Naive thymus-derived CD8-positive, alpha-beta T cell (primary cell): ENCODE results near the gene MED12. TPM values are rescaled to one million over a fixed set of nuclear protein-coding genes. Genes with fewer than 3 reads are reported as not detected.

Experiments
- ATAC-seq, 2 donors: fragments of 150-1000 bp; cut with Tn5 transposase in 1 of 2; sonication (Bioruptor Pico), chemical (Tn5 transposase) in 1 of 2; 1 replicate in 1 of 2; 2 replicates in 1 of 2; pipeline ENCODE4 v1.10.0; 2021; ENCODE audit warnings: mild to moderate bottlenecking in 2 of 2, moderate library complexity in 2 of 2
- POLR2A ChIA-PET: fragments of 350-600 bp; sonication (Branson Sonifier 250); formaldehyde crosslinking; loops from one replicate; lab custom pipeline; 2021; ENCODE audit warnings: antibody characterized with exemption; lab: Charles Lee
- DNase-seq, 10 donors: peaks; one replicate each; pipeline versions ENCODE4 v3.0.0 to v3.0.0-alpha.2; 2020 to 2022
- H3K27ac Mint-ChIP-seq, 10 donors: one replicate each; pipeline ENCODE4 v1.8.0; 2020 to 2022; ENCODE audit warnings: mild to moderate bottlenecking in 10 of 10, mixed read lengths in 10 of 10, moderate library complexity in 4 of 10, inconsistent platforms in 1 of 10
- H3K27me3 Mint-ChIP-seq, 5 donors: one replicate each; pipeline ENCODE4 v1.8.0; 2021 to 2022; ENCODE audit warnings: mixed read lengths in 5 of 5
- H3K36me3 Mint-ChIP-seq, 3 donors: one replicate each; pipeline ENCODE4 v1.8.0; 2020 to 2022; ENCODE audit warnings: mixed read lengths in 3 of 3, mild to moderate bottlenecking in 2 of 3, inconsistent platforms in 1 of 3
- H3K4me1 Mint-ChIP-seq, 4 donors: one replicate each; pipeline ENCODE4 v1.8.0; 2021 to 2022; ENCODE audit warnings: mixed read lengths in 4 of 4
- H3K4me3 Mint-ChIP-seq, 10 donors: one replicate each; pipeline ENCODE4 v1.8.0; 2020 to 2022; ENCODE audit warnings: mild to moderate bottlenecking in 10 of 10, mixed read lengths in 10 of 10, moderate library complexity in 6 of 10, inconsistent platforms in 1 of 10
- H3K9me3 Mint-ChIP-seq, 9 donors: one replicate each; pipeline ENCODE4 v1.8.0; 2020 to 2022; ENCODE audit warnings: mixed read lengths in 9 of 9, mild to moderate bottlenecking in 3 of 9, inconsistent platforms in 1 of 9, moderate library complexity in 1 of 9
- polyA plus RNA-seq, 3 donors: library from polyadenylated mRNA; unstranded; fragments of 300-500 nt; fragmentation: Illumina TruSeq; gene quantifications; one replicate each; pipeline ENCODE4 v1.2.3, GENCODE V29; 2021
- total RNA-seq, 8 experiments: library from RNA in 2 of 8; stranded (reverse) in 2 of 8; gene quantifications; one replicate each; pipeline ENCODE4 v1.2.3 and lab custom pipeline; 2021 to 2026

MED12 gene
- total and polyA plus RNA-seq, 5 experiments from 2014 or later: 6.6 to 80.0 (median 17.0) TPM

GRCh38 chrX:71144651-71145050 is 26.3 kb downstream of the MED12 start, which contains the start of gene NLGN3:
Gene NLGN3, plus strand, starts transcription at chrX:71144841. Its CDS starts 2,909 bp downstream, at chrX:71147750.
- POLR2A ChIA-PET: interaction anchor here (0.6 kb wide), 1 partner anchor 43 kb away, joined by 3 read pairs; no protein-coding TSS in a partner anchor
- Mint-ChIP-seq H3K4me3 (peak within 1 kb of the TSS in 6 of 10 donors; percentile 33 to 82 (median 55)), H3K9me3 (no peaks in the 10 kb centered on the region), H3K27ac (peak within 1 kb of the TSS; percentile 52 to 86 (median 75)), H3K27me3 (no peaks in the 10 kb centered on the region), H3K4me1 (peaks cover 7 to 27% (median 18%) of the 10 kb centered on the region in 4 donors), H3K36me3 (peaks cover 0 to 26% (median 0%) of the 10 kb centered on the region in 3 donors)
- DNase-seq (no peak), ATAC-seq (no peak)

GRCh38 chrX:71147496-71148277 is 29.3 kb downstream of the MED12 start:
- peaks cover 7 to 17% (median 12%) of the 10 kb centered on the region in 4 donors for H3K4me1 Mint-ChIP-seq
- H3K36me3 Mint-ChIP-seq: peaks cover 0 to 6% (median 0%) of the 10 kb centered on the region in 3 donors
- H3K9me3 Mint-ChIP-seq: no peaks in the 10 kb centered on the region
- POLR2A ChIA-PET: no interaction called here
- H3K4me3 Mint-ChIP-seq: no peak overlapping the region
- ATAC-seq (no peak), DNase-seq (no peak)
- H3K27ac Mint-ChIP-seq: no peak overlapping the region
- H3K27me3 Mint-ChIP-seq: no peaks in the 10 kb centered on the region

DNA sequence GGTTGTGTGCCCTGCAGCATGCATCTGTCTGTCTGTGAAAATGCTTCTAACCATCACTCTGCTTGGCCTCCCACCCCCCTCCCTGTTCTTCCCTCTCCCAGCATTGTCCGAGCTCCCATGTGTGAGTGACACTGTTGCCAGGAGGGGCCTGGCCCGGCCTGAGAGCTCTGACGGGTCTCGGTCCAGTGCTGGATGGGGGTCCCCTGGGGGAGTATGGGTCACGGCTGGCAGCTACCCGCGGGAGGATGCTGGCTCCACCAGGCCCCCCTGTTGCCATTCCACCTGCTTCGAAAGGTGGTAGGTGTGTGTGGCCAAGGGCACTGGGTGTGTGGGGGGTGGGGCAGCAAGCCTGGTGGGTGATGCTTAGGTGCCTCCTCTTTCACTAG is 29.9 kb downstream of the MED12 start:
- Mint-ChIP-seq H3K36me3 (peaks cover 0 to 2% (median 0%) of the 10 kb centered on the region in 3 donors), H3K27me3 (no peaks in the 10 kb centered on the region), H3K4me3 (no peak overlapping the region), H3K9me3 (no peaks in the 10 kb centered on the region), H3K27ac (no peak overlapping the region), H3K4me1 (peaks cover 7 to 17% (median 12%) of the 10 kb centered on the region in 4 donors)
- DNase-seq (no peak), ATAC-seq (no peak)
- POLR2A ChIA-PET: interaction anchor here (1.3 kb wide), 1 partner anchor 34 kb away, joined by 3 read pairs; no protein-coding TSS in a partner anchor

GRCh38 chrX:71151366-71151765 is 33.0 kb downstream of the MED12 start:
- POLR2A ChIA-PET: no interaction called here
- H3K36me3 Mint-ChIP-seq: peaks cover 0 to 4% (median 0%) of the 10 kb centered on the region in 3 donors
- ATAC-seq (no peak), DNase-seq (no peak)
- peak overlapping the region in 1 of 10 donors; percentile 37 for H3K27ac Mint-ChIP-seq
- no peaks in the 10 kb centered on the region for H3K9me3 Mint-ChIP-seq
- H3K4me1 Mint-ChIP-seq: peaks cover 3 to 8% (median 4%) of the 10 kb centered on the region in 4 donors
- H3K4me3 Mint-ChIP-seq: no peak overlapping the region
- no peaks in the 10 kb centered on the region for H3K27me3 Mint-ChIP-seq

- H3K4me1 Mint-ChIP-seq: peaks cover 6 to 10% (median 8%) of the 10 kb centered on the region in 4 donors
- H3K4me3 Mint-ChIP-seq: no peak overlapping the region
- no peaks in the 10 kb centered on the region for H3K27me3 Mint-ChIP-seq
- no peak overlapping the region for H3K27ac Mint-ChIP-seq
- no peak for DNase-seq
- peaks cover 0 to 4% (median 0%) of the 10 kb centered on the region in 3 donors for H3K36me3 Mint-ChIP-seq
- no peaks in the 10 kb centered on the region for H3K9me3 Mint-ChIP-seq
- POLR2A ChIA-PET: no interaction called here
- ATAC-seq: no peak
Observed at GRCh38 chrX:71154196-71154595, 35.8 kb downstream of the MED12 start.

DNA sequence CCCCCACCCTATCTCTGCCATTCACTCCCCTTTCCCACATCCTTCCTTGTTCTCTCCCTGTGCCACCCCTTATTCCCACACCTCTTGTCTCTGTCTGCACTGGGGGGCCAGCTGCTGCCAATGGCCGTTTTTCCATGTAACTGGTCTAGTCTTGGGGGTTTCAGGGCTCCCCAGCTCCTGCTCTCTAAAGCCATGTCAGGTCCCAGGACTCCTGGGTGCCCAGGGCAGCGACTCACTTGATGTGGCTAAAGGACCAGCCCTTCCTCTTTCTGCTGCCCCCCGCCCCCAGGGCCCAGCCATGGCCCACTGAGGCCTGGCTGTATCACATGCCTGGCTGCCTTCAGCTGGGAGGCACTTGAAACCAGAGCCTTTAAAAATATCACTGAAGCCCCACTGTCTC is 36.2 kb downstream of the MED12 start:
- H3K36me3 Mint-ChIP-seq: peaks cover 0 to 4% (median 0%) of the 10 kb centered on the region in 3 donors

DNA sequence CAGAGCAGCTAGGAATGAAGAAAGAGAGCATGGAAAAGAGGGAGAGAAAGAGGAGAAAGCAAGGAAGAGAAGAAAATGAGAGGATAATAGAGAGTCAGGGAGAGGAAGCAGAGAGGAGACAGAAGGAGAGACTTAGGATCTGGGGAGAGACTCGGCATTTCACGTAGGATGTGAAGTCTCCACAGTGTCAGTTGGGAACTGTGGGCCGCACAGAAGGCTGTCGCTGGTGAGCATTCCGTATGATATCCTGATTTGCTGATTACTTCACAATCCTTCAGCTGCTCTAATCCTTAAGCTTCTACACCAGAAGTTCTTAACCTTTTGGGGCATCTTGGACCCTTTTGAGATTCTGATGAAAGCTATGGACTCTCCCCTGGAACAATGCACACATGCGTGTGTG is 40.2 kb downstream of the MED12 start:
- DNase-seq: no peak
- POLR2A ChIA-PET: interaction anchor here (0.7 kb wide), 1 partner anchor 14 kb away, joined by 4 read pairs; no protein-coding TSS in a partner anchor
- Mint-ChIP-seq H3K9me3 (no peaks in the 10 kb centered on the region), H3K27ac (peak overlapping the region in 4 of 10 donors; percentile 32 to 83 (median 47)), H3K36me3 (peaks cover 0 to 11% (median 0%) of the 10 kb centered on the region in 3 donors), H3K27me3 (no peaks in the 10 kb centered on the region), H3K4me1 (peaks cover 10 to 13% (median 12%) of the 10 kb centered on the region in 4 donors), H3K4me3 (peak overlapping the region in 3 of 10 donors; percentile 7 to 35 (median 17))
- ATAC-seq: no peak

More for the DNA sequence above, 36.2 kb downstream of the MED12 start:
- no peak overlapping the region for H3K4me3 Mint-ChIP-seq
- no peaks in the 10 kb centered on the region for H3K27me3 Mint-ChIP-seq
- H3K4me1 Mint-ChIP-seq: peaks cover 10 to 12% (median 10%) of the 10 kb centered on the region in 4 donors
- peak overlapping the region in 1 of 10 donors; percentile 18 for H3K27ac Mint-ChIP-seq
- no peak for ATAC-seq
- DNase-seq: no peak
- POLR2A ChIA-PET: no interaction called here
- H3K9me3 Mint-ChIP-seq: no peaks in the 10 kb centered on the region

GRCh38 chrX:71159335-71159734 is 40.9 kb downstream of the MED12 start:
- DNase-seq: peak in 2 of 10 donors; percentile 37 to 42
- Mint-ChIP-seq H3K4me1 (peaks cover 10 to 13% (median 12%) of the 10 kb centered on the region in 4 donors), H3K4me3 (peak overlapping the region in 4 of 10 donors; percentile 1 to 48 (median 16)), H3K9me3 (no peaks in the 10 kb centered on the region), H3K36me3 (peaks cover 0 to 11% (median 0%) of the 10 kb centered on the region in 3 donors), H3K27me3 (no peaks in the 10 kb centered on the region), H3K27ac (peak overlapping the region in 1 of 10 donors; percentile 61)
- peak; percentile 62 to 84 for ATAC-seq
- POLR2A ChIA-PET: interaction anchor here (0.7 kb wide), 2 partner anchors 13 to 1026 kb away, joined by 3 to 4 read pairs; no protein-coding TSS in a partner anchor

DNA sequence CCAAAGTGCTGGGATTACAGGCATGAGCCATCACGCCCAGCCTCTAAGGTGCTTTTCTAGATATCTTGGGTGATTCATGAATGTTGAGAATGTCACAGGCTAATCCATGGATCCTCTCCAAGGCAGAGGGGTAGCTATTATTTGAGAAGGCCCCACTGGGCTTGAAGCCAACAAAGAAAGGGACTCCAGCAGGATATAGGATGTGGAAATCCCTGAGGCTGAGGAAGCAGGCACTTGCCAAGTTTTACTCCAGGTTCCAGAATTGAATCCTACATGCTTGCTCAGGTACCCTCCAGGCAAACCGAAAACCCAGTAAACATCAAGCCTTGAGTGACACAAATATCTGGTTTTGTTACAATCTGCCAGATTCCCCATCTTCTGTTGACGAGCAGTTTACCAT is 42.1 kb downstream of the MED12 start:
- Mint-ChIP-seq H3K9me3 (no peaks in the 10 kb centered on the region), H3K27ac (peak overlapping the region in 1 of 10 donors; percentile 9), H3K36me3 (peaks cover 0 to 11% (median 0%) of the 10 kb centered on the region in 3 donors), H3K4me3 (no peak overlapping the region), H3K4me1 (peaks cover 10 to 13% (median 12%) of the 10 kb centered on the region in 4 donors), H3K27me3 (no peaks in the 10 kb centered on the region)
- DNase-seq: no peak
- ATAC-seq: no peak
- POLR2A ChIA-PET: interaction anchor here (0.6 to 0.7 kb wide), 2 partner anchors 27 to 400 kb away, joined by 3 to 5 read pairs; no protein-coding TSS in a partner anchor

DNA sequence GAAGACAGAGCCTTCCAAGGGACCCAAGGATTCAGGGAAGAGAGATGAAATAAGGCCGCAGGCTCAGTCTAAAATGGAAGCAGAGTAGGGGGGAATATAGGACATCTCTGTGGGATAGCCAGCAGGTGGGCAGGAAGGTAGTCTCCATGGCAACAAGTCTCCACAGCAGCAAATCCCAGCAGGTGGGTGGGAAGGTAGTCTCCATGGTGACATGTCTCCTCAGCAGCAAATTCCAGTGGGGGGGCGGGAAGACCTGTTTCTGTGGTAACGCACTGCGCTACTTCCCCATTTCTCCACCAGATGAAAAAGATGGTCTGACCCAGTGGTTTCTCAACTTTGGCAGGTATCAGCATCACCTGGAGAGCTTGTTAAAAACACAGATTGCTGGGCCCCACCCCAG is 44.6 kb downstream of the MED12 start:
- H3K4me1 Mint-ChIP-seq: peaks cover 3 to 18% (median 11%) of the 10 kb centered on the region in 4 donors
- no peaks in the 10 kb centered on the region for H3K27me3 Mint-ChIP-seq
- H3K4me3 Mint-ChIP-seq: no peak overlapping the region
- POLR2A ChIA-PET: no interaction called here
- DNase-seq (no peak), ATAC-seq (no peak)
- peak overlapping the region in 1 of 10 donors; percentile 64 for H3K27ac Mint-ChIP-seq
- peaks cover 0 to 24% (median 0%) of the 10 kb centered on the region in 3 donors for H3K36me3 Mint-ChIP-seq
- H3K9me3 Mint-ChIP-seq: no peaks in the 10 kb centered on the region

GRCh38 chrX:71164071-71164470 is 45.7 kb downstream of the MED12 start:
- Mint-ChIP-seq H3K4me3 (no peak overlapping the region), H3K27me3 (no peaks in the 10 kb centered on the region), H3K36me3 (peaks cover 0 to 24% (median 0%) of the 10 kb centered on the region in 3 donors), H3K4me1 (peaks cover 1 to 11% (median 7%) of the 10 kb centered on the region in 4 donors), H3K9me3 (no peaks in the 10 kb centered on the region), H3K27ac (no peak overlapping the region)
- DNase-seq (no peak), ATAC-seq (no peak)
- POLR2A ChIA-PET: no interaction called here

DNA sequence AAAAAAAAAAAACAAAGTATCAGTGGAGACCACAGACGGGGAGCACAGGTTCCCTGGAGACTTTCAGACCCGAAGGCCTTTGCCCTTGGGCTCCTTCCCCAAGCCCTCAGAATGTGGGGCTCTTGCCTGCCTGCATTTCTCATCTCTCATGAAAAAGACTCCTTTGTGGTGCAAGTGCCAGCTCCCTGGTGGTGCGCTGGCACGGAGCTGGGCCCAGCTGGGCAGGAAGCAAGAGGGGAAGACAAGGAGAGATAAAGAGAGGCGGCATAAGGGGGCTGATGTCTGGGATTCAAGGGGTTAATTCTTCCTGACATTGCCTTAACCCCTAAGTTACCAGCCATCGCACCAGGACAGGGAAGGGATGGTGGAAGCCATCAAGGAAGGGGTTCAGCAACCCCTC is 48.1 kb downstream of the MED12 start:
- H3K27ac Mint-ChIP-seq: no peak overlapping the region
- H3K4me3 Mint-ChIP-seq: no peak overlapping the region
- no peaks in the 10 kb centered on the region for H3K27me3 Mint-ChIP-seq
- POLR2A ChIA-PET: no interaction called here
- ATAC-seq (no peak), DNase-seq (no peak)
- H3K4me1 Mint-ChIP-seq: peaks cover 4 to 10% (median 5%) of the 10 kb centered on the region in 4 donors
- H3K36me3 Mint-ChIP-seq: peaks cover 0 to 23% (median 0%) of the 10 kb centered on the region in 3 donors
- no peaks in the 10 kb centered on the region for H3K9me3 Mint-ChIP-seq
